DMS114 treated with DMSO at 0.1 percent for 48 hours (cell line): Measurements from ENCODE around the gene AMY1C.
"Not testable (repeated sequence)": the region's sequence is repeated elsewhere in the genome, so short reads cannot be mapped to it uniquely, and the experiment has no call there.

ENCODE experiments used
- DNase-seq: peaks from one replicate; lab custom pipeline; 2025; ENCODE audit not compliant: unreplicated experiment; lab: John Stamatoyannopoulos, UW

AMY1C gene

GRCh38 chr1:103749598-103749997 is at the start of gene AMY1C:
Gene AMY1C, plus strand, starts transcription at chr1:103749898. Its CDS starts 572 bp downstream, at chr1:103750470.
- DNase-seq = not testable (repeated sequence)

- not testable (repeated sequence) for DNase-seq
Measured at GRCh38 chr1:103700669-103701068, 49.0 kb upstream of the AMY1C start.

- DNase-seq = not testable (repeated sequence)
Measured at GRCh38 chr1:103701256-103701655, 48.4 kb upstream of the AMY1C start.

GRCh38 chr1:103707670-103708069 is 42.0 kb upstream of the AMY1C start:
- not testable (repeated sequence) for DNase-seq

- DNase-seq = not testable (repeated sequence)
Measured at GRCh38 chr1:103710381-103710780, 39.3 kb upstream of the AMY1C start.

- not testable (repeated sequence) for DNase-seq
Measured at GRCh38 chr1:103717404-103717803, 32.3 kb upstream of the AMY1C start.

- DNase-seq = not testable (repeated sequence)
Measured at GRCh38 chr1:103721473-103721872, 28.2 kb upstream of the AMY1C start.

- DNase-seq = not testable (repeated sequence)
Measured at GRCh38 chr1:103735334-103735733, 14.4 kb upstream of the AMY1C start.

- DNase-seq = not testable (repeated sequence)
Measured at GRCh38 chr1:103738031-103738430, 11.7 kb upstream of the AMY1C start.

- DNase-seq = not testable (repeated sequence)
Measured at GRCh38 chr1:103744449-103744848, 5.2 kb upstream of the AMY1C start.

- not testable (repeated sequence) for DNase-seq
Measured at GRCh38 chr1:103745040-103745439, 4.7 kb upstream of the AMY1C start.

GRCh38 chr1:103748273-103748672 is 1.4 kb upstream of the AMY1C start:
- not testable (repeated sequence) for DNase-seq

- DNase-seq = no peak
Measured at GRCh38 chr1:103761896-103762295, 12.2 kb downstream of the AMY1C start.

GRCh38 chr1:103779932-103780331 is 30.2 kb downstream of the AMY1C start:
- DNase-seq = no peak

GRCh38 chr1:103783944-103784377 is 34.3 kb downstream of the AMY1C start:
- DNase-seq = no peak

GRCh38 chr1:103788377-103788776 is 38.7 kb downstream of the AMY1C start:
- DNase-seq = no peak

GRCh38 chr1:103790172-103790571 is 40.5 kb downstream of the AMY1C start:
- no peak for DNase-seq
